Measurements from ENCODE around the gene ARHGDIA.
A peak's percentile ranks its signal among the peaks of the same experiment; 100 is the strongest.

Gene ARHGDIA

GRCh38 chr17:81833921-81834830 lies 37.0 kb downstream of the ARHGDIA start:
- no peak for DNase-seq
- Histone ChIP-seq H3K27me3 (replicated peaks) (no peaks in the 10 kb centered on the region), H3K36me3 (replicated peaks) (no peaks in the 10 kb centered on the region), H3K4me3 (ENCODE audit: low read depth, low read length) (peak overlapping the region; percentile 68), H3K27ac (peak overlapping the region; percentile 90)
- in situ Hi-C loops (cut with HindIII; ENCODE audit: low pct_ligation_motif_present, low sequenced_read_pairs): no loop called here
- TF ChIP-seq CTCF (IDR thresholded peaks at IDR 0.05; ENCODE audit: low read depth, low read length, missing control alignments): no peak

GRCh38 chr17:81833160-81833920 lies 37.8 kb downstream of the ARHGDIA start, which contains the start of gene MCRIP1:
Gene MCRIP1, minus strand, starts transcription at chr17:81833291. Its CDS starts 8,785 bp downstream, at chr17:81824506.
- peak; percentile 85 for DNase-seq
- H3K36me3 ChIP-seq (replicated peaks): no peaks in the 10 kb centered on the region
- no peak for TF ChIP-seq CTCF (IDR thresholded peaks at IDR 0.05; ENCODE audit: low read depth, low read length, missing control alignments)
- H3K27ac ChIP-seq: peak within 1 kb of the TSS; percentile 90
- in situ Hi-C loops (cut with HindIII; ENCODE audit: low pct_ligation_motif_present, low sequenced_read_pairs): no loop called here
- H3K27me3 ChIP-seq (replicated peaks): no peaks in the 10 kb centered on the region
- peak within 1 kb of the TSS; percentile 71 for H3K4me3 ChIP-seq (ENCODE audit: low read depth, low read length)

- Histone ChIP-seq H3K27me3 (replicated peaks) (no peaks in the 10 kb centered on the region), H3K36me3 (replicated peaks) (no peaks in the 10 kb centered on the region), H3K27ac (peak overlapping the region; percentile 66), H3K4me3 (ENCODE audit: low read depth, low read length) (peak overlapping the region; percentile 71)
- in situ Hi-C loops (cut with HindIII; ENCODE audit: low pct_ligation_motif_present, low sequenced_read_pairs): no loop called here
- no peak for DNase-seq
- TF ChIP-seq CTCF (IDR thresholded peaks at IDR 0.05; ENCODE audit: low read depth, low read length, missing control alignments): no peak
Observed at GRCh38 chr17:81832608-81833159, 38.5 kb downstream of the ARHGDIA start.

- Histone ChIP-seq H3K4me3 (ENCODE audit: low read depth, low read length) (peak overlapping the region; percentile 71), H3K27ac (peak overlapping the region; percentile 66), H3K27me3 (replicated peaks) (no peaks in the 10 kb centered on the region), H3K36me3 (replicated peaks) (no peaks in the 10 kb centered on the region)
- in situ Hi-C loops (cut with HindIII; ENCODE audit: low pct_ligation_motif_present, low sequenced_read_pairs): no loop called here
- TF ChIP-seq CTCF (IDR thresholded peaks at IDR 0.05; ENCODE audit: low read depth, low read length, missing control alignments): no peak
- DNase-seq: peak; percentile 10
Observed at GRCh38 chr17:81831957-81832607, 39.1 kb downstream of the ARHGDIA start.

GRCh38 chr17:81831563-81831956 lies 39.6 kb downstream of the ARHGDIA start:
- in situ Hi-C loops (cut with HindIII; ENCODE audit: low pct_ligation_motif_present, low sequenced_read_pairs): no loop called here
- no peak for DNase-seq
- no peak for TF ChIP-seq CTCF (IDR thresholded peaks at IDR 0.05; ENCODE audit: low read depth, low read length, missing control alignments)

More at GRCh38 chr17:81831563-81831956, 39.6 kb downstream of the ARHGDIA start:
- Histone ChIP-seq H3K4me3 (ENCODE audit: low read depth, low read length) (no peak overlapping the region), H3K27ac (peak overlapping the region; percentile 66), H3K27me3 (replicated peaks) (no peaks in the 10 kb centered on the region), H3K36me3 (replicated peaks) (no peaks in the 10 kb centered on the region)

Data from brain microvascular endothelial cell (primary cell).